GM21381 (cell line): ENCODE results near the gene GOLGA6L6.
"Not testable (repeated sequence)": the region's sequence is repeated elsewhere in the genome, so short reads cannot be mapped to it uniquely, and the experiment has no call there.

Source experiments
- ATAC-seq: cut with Tn5 transposase; IDR thresholded peaks from one replicate; pipeline ENCODE4 v1.9.1; 2021; ENCODE audit warnings: mild to moderate bottlenecking, moderate library complexity; ENCODE audit not compliant: unreplicated experiment

GOLGA6L6 gene

GRCh38 chr15:20541700-20542099 lies at the start of gene GOLGA6L6:
GOLGA6L6 (minus strand) TSS chr15:20541800; CDS start chr15:20541709, 91 bp downstream.
- not testable (repeated sequence) for ATAC-seq

GRCh38 chr15:20590069-20590468 lies 48.5 kb upstream of the GOLGA6L6 start:
- ATAC-seq = not testable (repeated sequence)

GRCh38 chr15:20586821-20587220 lies 45.2 kb upstream of the GOLGA6L6 start:
- ATAC-seq = not testable (repeated sequence)

- ATAC-seq = not testable (repeated sequence)
Measured at GRCh38 chr15:20582726-20583115, 41.1 kb upstream of the GOLGA6L6 start.

- ATAC-seq = not testable (repeated sequence)
Measured at GRCh38 chr15:20582109-20582725, 40.6 kb upstream of the GOLGA6L6 start.

- not testable (repeated sequence) for ATAC-seq
Measured at GRCh38 chr15:20581261-20582108, 39.9 kb upstream of the GOLGA6L6 start.

GRCh38 chr15:20579662-20580061 lies 38.1 kb upstream of the GOLGA6L6 start:
- not testable (repeated sequence) for ATAC-seq

- not testable (repeated sequence) for ATAC-seq
Measured at GRCh38 chr15:20551289-20551688, 9.7 kb upstream of the GOLGA6L6 start.

GRCh38 chr15:20505926-20506658 lies 35.5 kb downstream of the GOLGA6L6 start:
- ATAC-seq = not testable (repeated sequence)

GRCh38 chr15:20502839-20503238 lies 38.8 kb downstream of the GOLGA6L6 start:
- ATAC-seq = not testable (repeated sequence)

- not testable (repeated sequence) for ATAC-seq
Measured at GRCh38 chr15:20501512-20502222, 39.9 kb downstream of the GOLGA6L6 start.

GRCh38 chr15:20497781-20498180 lies 43.8 kb downstream of the GOLGA6L6 start:
- not testable (repeated sequence) for ATAC-seq

GRCh38 chr15:20493035-20493434 lies 48.6 kb downstream of the GOLGA6L6 start:
- ATAC-seq = not testable (repeated sequence)

GRCh38 chr15:20492598-20492997 lies 49.0 kb downstream of the GOLGA6L6 start:
- not testable (repeated sequence) for ATAC-seq

- not testable (repeated sequence) for ATAC-seq
Measured at GRCh38 chr15:20489320-20489719, 52.3 kb downstream of the GOLGA6L6 start.
